ENCODE data around the gene CHD1.
A peak's percentile ranks its signal among the peaks of the same experiment; 100 is the strongest.

The CHD1 gene

GRCh38 chr5:98936948-98937715, 8.3 kb upstream of the CHD1 start:
- Histone ChIP-seq H3K9me3 (no peaks in the 10 kb centered on the region), H3K27me3 (no peaks in the 10 kb centered on the region), H3K4me2 (no peak overlapping the region), H3K9ac (no peak overlapping the region), H4K20me1 (peaks cover 4% of the 10 kb centered on the region; the same call in 1 of the 2 replicates), H3K36me3 (no peaks in the 10 kb centered on the region), H3K4me1 (peaks cover 23% of the 10 kb centered on the region), H3K4me3 (no peak overlapping the region), H3K27ac (no peak overlapping the region)
- TF ChIP-seq Cebpa-rat (IDR thresholded peaks at IDR 0.05) = no peak

- no peak overlapping the region for H3K4me2 ChIP-seq
- no peaks in the 10 kb centered on the region for H3K36me3 ChIP-seq
- no peak overlapping the region for H3K4me3 ChIP-seq
- H3K27ac ChIP-seq = no peak overlapping the region
- no peaks in the 10 kb centered on the region for H3K9me3 ChIP-seq
- no peak for TF ChIP-seq Cebpa-rat (IDR thresholded peaks at IDR 0.05)
- no peak overlapping the region for H3K9ac ChIP-seq
- peaks cover 24% of the 10 kb centered on the region for H4K20me1 ChIP-seq
- peaks cover 36% of the 10 kb centered on the region for H3K4me1 ChIP-seq
- no peaks in the 10 kb centered on the region for H3K27me3 ChIP-seq
These were observed 6.4 kb upstream of the CHD1 start for GRCh38 chr5:98935206-98935605.

- Histone ChIP-seq H3K36me3 (no peaks in the 10 kb centered on the region), H3K4me3 (no peak overlapping the region), H4K20me1 (peaks cover 29% of the 10 kb centered on the region), H3K27me3 (no peaks in the 10 kb centered on the region), H3K27ac (no peak overlapping the region), H3K4me1 (peaks cover 39% of the 10 kb centered on the region), H3K9ac (no peak overlapping the region), H3K9me3 (no peaks in the 10 kb centered on the region), H3K4me2 (no peak overlapping the region)
- no peak for TF ChIP-seq Cebpa-rat (IDR thresholded peaks at IDR 0.05)
These were observed 5.7 kb upstream of the CHD1 start for GRCh38 chr5:98934546-98934945.

- H3K4me3 ChIP-seq = no peak overlapping the region
- no peak overlapping the region for H3K9ac ChIP-seq
- no peaks in the 10 kb centered on the region for H3K36me3 ChIP-seq
- H3K4me2 ChIP-seq = peak overlapping the region; percentile 53
- H4K20me1 ChIP-seq = peaks cover 29% of the 10 kb centered on the region
- H3K27ac ChIP-seq = no peak overlapping the region
- no peaks in the 10 kb centered on the region for H3K27me3 ChIP-seq
- H3K9me3 ChIP-seq = no peaks in the 10 kb centered on the region
- no peak for TF ChIP-seq Cebpa-rat (IDR thresholded peaks at IDR 0.05)
- peaks cover 39% of the 10 kb centered on the region for H3K4me1 ChIP-seq
These were observed 4.8 kb upstream of the CHD1 start for GRCh38 chr5:98933445-98934072.

- Histone ChIP-seq H3K27me3 (no peaks in the 10 kb centered on the region), H3K4me2 (peak overlapping the region; percentile 85), H3K9me3 (no peaks in the 10 kb centered on the region), H3K9ac (no peak overlapping the region), H4K20me1 (peaks cover 44% of the 10 kb centered on the region), H3K27ac (no peak overlapping the region), H3K4me3 (no peak overlapping the region), H3K4me1 (peaks cover 43% of the 10 kb centered on the region), H3K36me3 (no peaks in the 10 kb centered on the region)
- no peak for TF ChIP-seq Cebpa-rat (IDR thresholded peaks at IDR 0.05)
These were observed 2.4 kb upstream of the CHD1 start for GRCh38 chr5:98930972-98931762.

- TF ChIP-seq Cebpa-rat (IDR thresholded peaks at IDR 0.05) = no peak
- peak overlapping the region; percentile 99 for H3K27ac ChIP-seq
These were observed 997 bp upstream of the CHD1 start for GRCh38 chr5:98929710-98930298.

GRCh38 chr5:98927989-98928872, 576 bp downstream of the CHD1 start:
- Histone ChIP-seq H4K20me1 (peaks cover 72% of the 10 kb centered on the region), H3K4me3 (peak overlapping the region; percentile 96), H3K36me3 (peaks cover 27% of the 10 kb centered on the region), H3K9me3 (no peaks in the 10 kb centered on the region), H3K4me1 (peaks cover 63% of the 10 kb centered on the region), H3K27me3 (no peaks in the 10 kb centered on the region), H3K4me2 (peak overlapping the region; percentile 78), H3K27ac (peak overlapping the region; percentile 99), H3K9ac (peak overlapping the region; percentile 98)
- TF ChIP-seq Cebpa-rat (IDR thresholded peaks at IDR 0.05) = no peak

More at GRCh38 chr5:98929710-98930298, 997 bp upstream of the CHD1 start:
- Histone ChIP-seq H3K9ac (peak overlapping the region; percentile 98), H3K27me3 (no peaks in the 10 kb centered on the region), H3K36me3 (peaks cover 11% of the 10 kb centered on the region), H3K4me1 (peaks cover 56% of the 10 kb centered on the region), H3K4me3 (peak overlapping the region; percentile 96), H4K20me1 (peaks cover 57% of the 10 kb centered on the region), H3K4me2 (peak overlapping the region; percentile 85), H3K9me3 (no peaks in the 10 kb centered on the region)

- Histone ChIP-seq H3K4me2 (peak overlapping the region; percentile 78), H3K27ac (peak overlapping the region; percentile 99), H3K36me3 (peaks cover 28% of the 10 kb centered on the region), H3K27me3 (no peaks in the 10 kb centered on the region), H3K9me3 (no peaks in the 10 kb centered on the region), H3K4me3 (peak overlapping the region; percentile 96), H3K4me1 (peaks cover 63% of the 10 kb centered on the region), H3K9ac (peak overlapping the region; percentile 98), H4K20me1 (peaks cover 79% of the 10 kb centered on the region)
- TF ChIP-seq Cebpa-rat (IDR thresholded peaks at IDR 0.05) = no peak
These were observed 1.4 kb downstream of the CHD1 start for GRCh38 chr5:98927242-98927988.

All from BLaER1 (cell line).